Activated CD8-positive, alpha-beta memory T cell treated with anti-CD3 and anti-CD28 coated beads for 24 hours (primary cell): ENCODE measurements around the gene RAP2C.
"Not testable (repeated sequence)": the region's sequence is repeated elsewhere in the genome, so short reads cannot be mapped to it uniquely, and the experiment has no call there.

Source experiments
- DNase-seq: peaks from one replicate; pipeline ENCODE4 v3.0.0-alpha.2; 2020

The RAP2C gene

GRCh38 chrX:132193872-132194574 is 25.2 kb downstream of the RAP2C start:
- DNase-seq, result no peak

DNA sequence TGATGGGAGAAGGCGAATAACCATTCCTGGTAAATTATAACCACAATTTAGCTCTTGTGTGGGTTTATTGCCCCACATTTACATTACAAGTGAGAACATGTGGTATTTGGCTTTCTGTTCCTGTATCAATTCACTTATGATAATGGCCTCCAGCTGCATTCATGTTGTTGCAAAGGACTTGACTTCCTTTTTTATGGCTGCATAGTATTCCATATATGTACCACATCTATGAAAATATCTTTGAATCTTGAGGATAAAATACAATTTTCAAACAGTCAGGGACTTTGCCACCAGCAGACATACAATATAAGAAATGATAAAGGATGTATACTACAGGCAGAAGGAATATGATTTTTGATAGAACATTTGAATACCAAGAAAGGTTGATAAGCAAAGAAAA is 27.3 kb downstream of the RAP2C start:
- DNase-seq, result no peak

DNA sequence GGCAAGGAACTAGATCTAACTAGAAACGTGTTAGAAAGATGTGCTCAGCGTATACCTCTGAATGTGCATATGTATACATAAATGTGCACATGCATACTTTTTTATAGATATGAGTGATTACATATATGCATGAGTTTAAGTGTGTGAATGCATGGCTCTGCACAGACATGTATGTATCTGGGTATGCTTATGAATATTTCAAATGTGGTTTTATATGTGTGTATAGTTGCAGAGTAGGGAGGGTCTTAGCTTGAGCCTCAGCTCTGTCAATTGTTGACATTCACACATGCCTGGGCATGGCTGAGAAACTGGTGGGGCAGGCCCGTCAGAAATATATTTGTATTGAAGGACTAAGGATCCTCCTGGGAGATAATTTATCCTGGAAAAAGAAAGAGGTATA is 31.1 kb downstream of the RAP2C start:
- DNase-seq, result no peak

GRCh38 chrX:132187451-132187850 is 31.8 kb downstream of the RAP2C start:
- DNase-seq, result no peak

- DNase-seq, result no peak
These were observed 34.4 kb downstream of the RAP2C start for GRCh38 chrX:132184871-132185270.

DNA sequence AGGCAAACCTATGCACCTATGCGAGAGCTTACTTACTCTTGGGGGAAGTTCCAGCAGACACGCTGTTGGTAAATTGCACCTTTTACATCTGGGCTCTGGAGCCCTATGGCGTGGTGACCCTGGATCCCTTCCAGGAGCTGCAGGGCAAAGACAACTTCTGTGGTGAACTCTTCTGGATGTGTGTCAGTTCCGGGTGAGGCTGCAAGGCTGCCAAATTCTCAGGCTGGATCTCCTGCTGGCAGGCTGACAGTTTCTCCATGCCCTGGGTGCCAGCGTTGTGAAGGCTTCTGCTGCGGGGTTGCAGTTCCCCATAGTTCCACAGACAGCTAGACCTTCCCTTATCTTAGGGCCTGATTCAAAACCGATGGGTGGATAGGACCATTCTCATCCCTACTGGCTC is 37.9 kb downstream of the RAP2C start:
- DNase-seq, result no peak

DNA sequence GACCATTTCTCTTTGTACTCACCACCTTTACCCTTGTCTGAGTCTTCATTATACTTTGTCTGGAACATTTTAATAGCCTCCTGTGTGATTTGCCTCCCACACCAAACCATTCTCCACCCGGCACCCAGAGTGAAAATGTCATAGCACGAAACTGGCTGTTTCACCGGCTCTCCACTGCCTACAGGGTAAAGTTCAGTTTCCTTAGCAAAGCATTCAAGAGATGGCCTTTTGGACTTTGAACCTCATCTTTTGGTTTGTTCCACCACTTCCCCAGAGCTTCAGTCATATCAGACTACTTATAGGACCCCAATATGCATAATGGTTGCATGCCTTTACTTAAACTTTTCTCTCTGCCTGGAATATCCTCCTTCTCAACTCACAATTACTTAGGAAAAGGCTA is 38.3 kb downstream of the RAP2C start:
- DNase-seq, result no peak

GRCh38 chrX:132173647-132174046 is 45.6 kb downstream of the RAP2C start:
- no peak for DNase-seq

DNA sequence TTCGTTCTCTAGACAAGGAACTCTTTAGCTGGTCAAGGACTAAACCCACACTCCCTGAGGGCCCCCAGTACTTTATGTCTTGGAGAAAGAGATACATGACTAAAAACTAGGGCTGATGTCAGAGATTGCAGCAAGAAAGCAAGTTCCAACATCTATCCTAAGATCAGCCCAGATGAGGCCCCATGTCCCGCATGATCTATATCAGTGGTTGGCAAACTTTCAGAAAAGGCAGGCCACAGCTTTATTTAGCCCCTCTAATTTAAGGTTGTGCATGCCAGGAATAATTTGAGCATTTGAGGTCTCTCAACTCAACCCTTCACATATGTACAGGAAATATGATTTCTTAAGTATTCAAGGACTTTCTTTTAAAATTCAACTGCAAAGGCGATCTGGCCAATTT is 47.4 kb downstream of the RAP2C start:
- no peak for DNase-seq

GRCh38 chrX:132171478-132171877 is 47.8 kb downstream of the RAP2C start:
- no peak for DNase-seq

DNA sequence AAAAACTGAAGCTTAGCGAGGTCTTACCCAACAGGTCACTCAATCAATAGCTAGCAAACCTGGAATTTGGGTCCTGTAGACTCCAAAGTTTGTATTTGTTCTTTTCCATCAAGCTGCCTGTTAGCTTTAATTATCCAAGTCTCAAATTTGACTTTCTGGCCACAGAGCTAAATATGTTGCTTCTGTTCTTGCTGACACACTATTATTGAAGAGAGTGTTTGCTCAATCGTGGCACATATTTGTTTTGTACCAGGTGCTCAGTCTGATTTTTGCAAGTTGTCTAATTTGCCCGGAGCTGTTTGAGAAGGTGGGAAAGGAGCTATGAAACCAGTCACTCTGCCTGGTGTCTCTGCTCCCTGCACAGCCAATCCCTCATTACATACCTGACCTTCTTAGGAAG is 49.7 kb downstream of the RAP2C start:
- no peak for DNase-seq

GRCh38 chrX:132165651-132166050 is 53.6 kb downstream of the RAP2C start:
- no peak for DNase-seq

GRCh38 chrX:132165005-132165404 is 54.2 kb downstream of the RAP2C start:
- DNase-seq, result no peak

GRCh38 chrX:132163094-132163493 is 56.2 kb downstream of the RAP2C start:
- DNase-seq, result not testable (repeated sequence)

- DNase-seq, result no peak
These were observed 66.1 kb downstream of the RAP2C start for GRCh38 chrX:132153166-132153565.
